Activated T-helper 17 cell treated with anti-CD3 and anti-CD28 coated beads, Interleukin-2, amount 50 U/mL, for 72 hours (primary cell): ENCODE data around the gene USP13. TPM values are rescaled to one million over a fixed set of nuclear protein-coding genes. Genes with fewer than 3 reads are reported as not detected.

Experiments used
- ATAC-seq: fragments of 150-1000 bp; cut with Tn5 transposase; replicated peaks from 2 replicates; pipeline ENCODE4 v1.10.0; 2021; ENCODE audit warnings: mild to moderate bottlenecking, moderate library complexity
- H3K27ac Mint-ChIP-seq: one replicate; pipeline ENCODE4 v1.8.0; 2022; ENCODE audit warnings: mixed read lengths
- H3K27me3 Mint-ChIP-seq: one replicate; pipeline ENCODE4 v1.8.0; 2022; ENCODE audit warnings: mixed read lengths
- H3K36me3 Mint-ChIP-seq: one replicate; pipeline ENCODE4 v1.8.0; 2022; ENCODE audit warnings: low read depth, mild to moderate bottlenecking, mixed read lengths
- H3K4me1 Mint-ChIP-seq: one replicate; pipeline ENCODE4 v1.8.0; 2022; ENCODE audit warnings: mixed read lengths
- H3K4me3 Mint-ChIP-seq: one replicate; pipeline ENCODE4 v1.8.0; 2022; ENCODE audit warnings: mild to moderate bottlenecking, mixed read lengths
- H3K9me3 Mint-ChIP-seq: one replicate; pipeline ENCODE4 v1.8.0; 2022; ENCODE audit warnings: mixed read lengths
- total RNA-seq, 2 donors: library from RNA; stranded (reverse); gene quantifications; one replicate each; pipeline ENCODE4 v1.2.3, GENCODE V29; 2022

USP13 gene
- total RNA-seq, 2 donors from 2014 or later: 4.2 to 12.9 TPM

DNA sequence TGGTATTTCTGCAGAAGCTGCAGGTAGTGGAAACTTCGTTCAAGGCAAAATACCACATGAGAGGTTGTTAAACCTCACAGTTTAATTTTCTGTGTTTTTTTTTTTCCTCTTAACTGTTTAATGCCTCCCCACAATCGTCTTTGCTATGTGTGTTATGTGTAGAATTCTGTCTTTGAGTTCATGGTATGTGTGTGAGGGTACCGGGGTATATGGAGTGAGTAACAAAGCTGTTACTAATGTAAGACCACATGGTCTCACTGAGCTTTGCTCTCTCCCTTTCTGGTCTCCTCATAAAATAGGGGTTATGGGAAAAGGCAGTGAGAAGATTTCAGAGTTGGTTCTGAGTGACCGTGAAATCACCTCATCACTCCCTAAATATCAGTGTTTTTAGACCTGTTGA lies 143.6 kb downstream of the USP13 start:
- no peak for ATAC-seq
- H3K27me3 Mint-ChIP-seq: no peaks in the 10 kb centered on the region
- no peaks in the 10 kb centered on the region for H3K4me1 Mint-ChIP-seq
- no peaks in the 10 kb centered on the region for H3K9me3 Mint-ChIP-seq
- no peak overlapping the region for H3K4me3 Mint-ChIP-seq
- H3K27ac Mint-ChIP-seq: no peak overlapping the region
- no peaks in the 10 kb centered on the region for H3K36me3 Mint-ChIP-seq

- Mint-ChIP-seq H3K9me3 (no peaks in the 10 kb centered on the region), H3K4me1 (no peaks in the 10 kb centered on the region), H3K27me3 (no peaks in the 10 kb centered on the region), H3K27ac (no peak overlapping the region), H3K36me3 (no peaks in the 10 kb centered on the region), H3K4me3 (no peak overlapping the region)
- ATAC-seq: no peak
Measured at GRCh38 chr3:179797192-179797591, 144.4 kb downstream of the USP13 start.

- no peak overlapping the region for H3K4me3 Mint-ChIP-seq
- no peak overlapping the region for H3K27ac Mint-ChIP-seq
- no peaks in the 10 kb centered on the region for H3K36me3 Mint-ChIP-seq
- no peaks in the 10 kb centered on the region for H3K4me1 Mint-ChIP-seq
- H3K9me3 Mint-ChIP-seq: no peaks in the 10 kb centered on the region
- peaks cover 8% of the 10 kb centered on the region for H3K27me3 Mint-ChIP-seq
- ATAC-seq: no peak
Measured at GRCh38 chr3:179801263-179801662, 148.4 kb downstream of the USP13 start.

DNA sequence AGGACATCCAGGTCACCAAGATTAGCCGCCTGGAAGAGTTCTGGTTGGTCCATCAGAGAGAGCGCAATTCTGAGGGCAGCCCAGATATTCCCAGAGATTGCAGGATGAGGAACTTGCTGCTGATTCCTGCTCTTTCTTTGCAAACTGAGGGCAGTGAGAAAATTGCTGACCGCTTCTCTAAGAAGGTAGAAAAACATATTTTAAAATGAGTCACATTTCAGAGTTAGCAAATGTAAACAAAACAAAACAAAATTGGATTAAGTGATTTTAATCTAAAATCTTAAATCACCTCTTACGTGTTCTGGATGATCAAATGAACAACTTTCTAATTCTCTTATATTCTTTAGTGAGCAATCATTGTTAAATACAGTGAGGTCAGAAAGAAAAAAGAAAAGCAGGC lies 149.0 kb downstream of the USP13 start:
- Mint-ChIP-seq H3K27ac (no peak overlapping the region), H3K4me1 (no peaks in the 10 kb centered on the region), H3K27me3 (peaks cover 8% of the 10 kb centered on the region), H3K9me3 (no peaks in the 10 kb centered on the region), H3K4me3 (no peak overlapping the region), H3K36me3 (no peaks in the 10 kb centered on the region)
- ATAC-seq: no peak

- Mint-ChIP-seq H3K27ac (no peak overlapping the region), H3K36me3 (no peaks in the 10 kb centered on the region), H3K27me3 (peaks cover 8% of the 10 kb centered on the region), H3K4me1 (no peaks in the 10 kb centered on the region), H3K4me3 (no peak overlapping the region), H3K9me3 (no peaks in the 10 kb centered on the region)
- ATAC-seq: no peak
Measured at GRCh38 chr3:179806177-179806576, 153.3 kb downstream of the USP13 start.

- no peak overlapping the region for H3K27ac Mint-ChIP-seq
- no peaks in the 10 kb centered on the region for H3K4me1 Mint-ChIP-seq
- peaks cover 8% of the 10 kb centered on the region for H3K27me3 Mint-ChIP-seq
- no peak overlapping the region for H3K4me3 Mint-ChIP-seq
- ATAC-seq: no peak
- H3K36me3 Mint-ChIP-seq: no peaks in the 10 kb centered on the region
- H3K9me3 Mint-ChIP-seq: no peaks in the 10 kb centered on the region
Measured at GRCh38 chr3:179807588-179807987, 154.7 kb downstream of the USP13 start.

- no peak overlapping the region for H3K4me3 Mint-ChIP-seq
- H3K36me3 Mint-ChIP-seq: no peaks in the 10 kb centered on the region
- no peak overlapping the region for H3K27ac Mint-ChIP-seq
- H3K4me1 Mint-ChIP-seq: no peaks in the 10 kb centered on the region
- peaks cover 4% of the 10 kb centered on the region for H3K27me3 Mint-ChIP-seq
- H3K9me3 Mint-ChIP-seq: no peaks in the 10 kb centered on the region
- no peak for ATAC-seq
Measured at GRCh38 chr3:179809639-179810038, 156.8 kb downstream of the USP13 start.

GRCh38 chr3:179811321-179812095 lies 158.7 kb downstream of the USP13 start:
- H3K9me3 Mint-ChIP-seq: no peaks in the 10 kb centered on the region
- H3K36me3 Mint-ChIP-seq: no peaks in the 10 kb centered on the region
- no peaks in the 10 kb centered on the region for H3K4me1 Mint-ChIP-seq
- H3K27me3 Mint-ChIP-seq: no peaks in the 10 kb centered on the region
- peak; percentile 46 for ATAC-seq
- no peak overlapping the region for H3K27ac Mint-ChIP-seq
- no peak overlapping the region for H3K4me3 Mint-ChIP-seq

GRCh38 chr3:179812096-179812382 lies 159.2 kb downstream of the USP13 start:
- Mint-ChIP-seq H3K27me3 (no peaks in the 10 kb centered on the region), H3K9me3 (no peaks in the 10 kb centered on the region), H3K36me3 (no peaks in the 10 kb centered on the region), H3K4me1 (no peaks in the 10 kb centered on the region), H3K4me3 (no peak overlapping the region), H3K27ac (no peak overlapping the region)
- no peak for ATAC-seq

- Mint-ChIP-seq H3K9me3 (no peaks in the 10 kb centered on the region), H3K36me3 (no peaks in the 10 kb centered on the region), H3K27me3 (peaks cover 15% of the 10 kb centered on the region), H3K4me1 (no peaks in the 10 kb centered on the region), H3K27ac (no peak overlapping the region), H3K4me3 (no peak overlapping the region)
- ATAC-seq: no peak
Measured at GRCh38 chr3:179819379-179819778, 166.5 kb downstream of the USP13 start.

- no peak overlapping the region for H3K27ac Mint-ChIP-seq
- no peak for ATAC-seq
- H3K36me3 Mint-ChIP-seq: no peaks in the 10 kb centered on the region
- no peaks in the 10 kb centered on the region for H3K9me3 Mint-ChIP-seq
- H3K4me1 Mint-ChIP-seq: no peaks in the 10 kb centered on the region
- no peak overlapping the region for H3K4me3 Mint-ChIP-seq
- H3K27me3 Mint-ChIP-seq: peaks cover 15% of the 10 kb centered on the region
Measured at GRCh38 chr3:179822296-179822695, 169.5 kb downstream of the USP13 start.

DNA sequence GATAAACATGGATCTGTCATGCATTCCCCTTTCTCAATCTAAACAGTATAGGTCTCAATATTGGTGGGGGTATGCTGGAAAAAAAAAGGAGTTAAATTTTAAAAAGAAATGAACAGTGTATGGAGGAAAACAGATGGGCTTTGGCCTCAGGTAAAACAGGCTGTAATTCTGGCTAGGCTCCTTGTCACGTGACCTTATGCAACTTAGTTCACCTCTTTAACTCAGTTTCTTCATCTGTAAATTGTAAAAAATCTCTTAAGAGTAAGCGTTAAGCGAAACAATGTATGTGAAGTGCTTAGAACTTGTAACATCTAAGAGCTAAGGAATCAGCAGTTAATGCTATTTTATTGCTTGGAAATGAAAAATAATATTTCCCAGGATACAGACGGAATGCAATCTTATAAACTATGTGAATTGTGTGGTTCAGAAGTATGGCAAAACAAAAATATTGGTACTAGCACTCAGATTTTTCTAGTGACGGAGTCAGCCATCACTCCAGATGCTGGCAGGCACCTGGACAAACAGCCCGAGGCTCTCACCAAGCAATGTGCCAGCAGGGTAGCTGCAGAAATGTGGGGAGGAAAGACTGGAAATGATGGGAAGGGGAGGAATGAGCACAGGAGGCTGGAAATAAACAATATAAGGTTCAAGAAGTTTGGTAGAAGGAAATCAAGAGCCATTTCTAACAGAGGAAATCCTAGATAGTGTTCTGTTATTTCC lies 172.8 kb downstream of the USP13 start:
- ATAC-seq: no peak
- no peaks in the 10 kb centered on the region for H3K9me3 Mint-ChIP-seq
- H3K4me3 Mint-ChIP-seq: no peak overlapping the region
- no peaks in the 10 kb centered on the region for H3K36me3 Mint-ChIP-seq
- no peak overlapping the region for H3K27ac Mint-ChIP-seq
- no peaks in the 10 kb centered on the region for H3K4me1 Mint-ChIP-seq
- peaks cover 12% of the 10 kb centered on the region for H3K27me3 Mint-ChIP-seq

DNA sequence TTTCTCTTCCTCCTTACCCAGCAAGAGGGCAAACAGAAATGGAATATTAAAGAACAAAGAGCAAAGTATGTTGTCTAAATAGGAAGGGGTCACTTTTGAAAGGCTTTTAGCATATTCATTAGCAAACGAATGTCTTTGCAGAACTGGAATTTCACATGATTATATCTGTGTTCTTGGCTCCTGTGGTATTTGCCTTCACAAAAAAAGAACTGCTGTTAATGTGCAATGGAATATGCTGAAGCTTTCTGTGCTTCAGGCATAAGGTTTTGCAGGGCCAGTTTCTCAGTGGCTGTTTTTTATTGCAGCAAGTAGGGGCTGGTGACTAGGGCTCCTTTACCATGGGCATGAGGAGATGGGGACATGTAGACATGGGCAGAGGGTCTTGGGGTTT lies 173.4 kb downstream of the USP13 start:
- no peak for ATAC-seq
- Mint-ChIP-seq H3K36me3 (no peaks in the 10 kb centered on the region), H3K27me3 (peaks cover 10% of the 10 kb centered on the region), H3K9me3 (no peaks in the 10 kb centered on the region), H3K4me3 (no peak overlapping the region), H3K27ac (no peak overlapping the region), H3K4me1 (no peaks in the 10 kb centered on the region)

DNA sequence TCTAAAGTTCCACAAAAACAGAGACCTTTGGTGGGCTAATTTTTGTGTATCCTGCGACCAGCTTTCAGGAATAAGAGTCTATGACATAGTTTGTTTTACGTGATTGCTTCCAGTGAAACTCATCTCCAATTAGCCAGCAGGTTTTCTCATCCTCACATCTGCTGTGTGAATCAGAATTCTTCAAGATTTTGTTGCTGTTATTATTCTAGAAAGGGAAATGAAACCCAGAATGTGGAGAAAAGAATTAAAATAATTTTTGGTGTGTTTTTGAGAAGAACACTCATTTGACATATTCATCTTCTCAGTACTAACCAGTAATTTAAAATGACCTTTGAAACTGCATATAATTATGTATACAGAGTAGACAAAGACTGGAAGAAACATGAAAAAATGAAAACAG lies 175.9 kb downstream of the USP13 start:
- Mint-ChIP-seq H3K4me1 (no peaks in the 10 kb centered on the region), H3K4me3 (no peak overlapping the region), H3K27me3 (peaks cover 7% of the 10 kb centered on the region), H3K9me3 (no peaks in the 10 kb centered on the region), H3K27ac (no peak overlapping the region), H3K36me3 (no peaks in the 10 kb centered on the region)
- ATAC-seq: no peak

- no peaks in the 10 kb centered on the region for H3K4me1 Mint-ChIP-seq
- H3K27me3 Mint-ChIP-seq: peaks cover 7% of the 10 kb centered on the region
- no peaks in the 10 kb centered on the region for H3K36me3 Mint-ChIP-seq
- no peak for ATAC-seq
- H3K27ac Mint-ChIP-seq: no peak overlapping the region
- H3K4me3 Mint-ChIP-seq: no peak overlapping the region
- no peaks in the 10 kb centered on the region for H3K9me3 Mint-ChIP-seq
Measured at GRCh38 chr3:179829401-179829800, 176.6 kb downstream of the USP13 start.
